ENCODE results near the gene DLL4.

The DLL4 gene

GRCh38 chr15:40894681-40895448 is 34.3 kb upstream of the DLL4 start:
- Histone ChIP-seq H3K27me3 (ENCODE audit: control insufficient read depth in 1 of 2, insufficient read depth in 2 of 2, low read length in 2 of 2) (no peaks in the 10 kb centered on the region), H3K9me3 (ENCODE audit: control insufficient read depth in 2 of 2, low read length in 2 of 2) (no peaks in the 10 kb centered on the region), H3K36me3 (ENCODE audit: control insufficient read depth in 2 of 2, insufficient read depth in 2 of 2, low read length in 2 of 2) (peaks cover 16 to 17% of the 10 kb centered on the region in 2 donors), H3K4me1 (ENCODE audit: control insufficient read depth, insufficient read depth, low read length) (peaks cover 20% of the 10 kb centered on the region), H3K27ac (ENCODE audit: low read length) (peak overlapping the region; percentile 86), H3K4me3 (ENCODE audit: low read length in 2 of 2) (peak overlapping the region; percentile 91 to 95), H3K9ac (ENCODE audit: low read length in 2 of 2) (peak overlapping the region; percentile 88 to 93)

- Histone ChIP-seq H3K9ac (ENCODE audit: low read length in 2 of 2) (no peak overlapping the region), H3K36me3 (ENCODE audit: control insufficient read depth in 2 of 2, insufficient read depth in 2 of 2, low read length in 2 of 2) (peaks cover 34 to 48% of the 10 kb centered on the region in 2 donors), H3K9me3 (ENCODE audit: control insufficient read depth in 2 of 2, low read length in 2 of 2) (no peaks in the 10 kb centered on the region), H3K4me1 (ENCODE audit: control insufficient read depth, insufficient read depth, low read length) (peaks cover 19% of the 10 kb centered on the region), H3K27ac (ENCODE audit: low read length) (no peak overlapping the region), H3K4me3 (ENCODE audit: low read length in 2 of 2) (no peak overlapping the region), H3K27me3 (ENCODE audit: control insufficient read depth in 1 of 2, insufficient read depth in 2 of 2, low read length in 2 of 2) (no peaks in the 10 kb centered on the region)
Measured at GRCh38 chr15:40899536-40900207, 29.5 kb upstream of the DLL4 start.

GRCh38 chr15:40900256-40901052 is 28.7 kb upstream of the DLL4 start:
- H3K4me1 ChIP-seq (ENCODE audit: control insufficient read depth, insufficient read depth, low read length): peaks cover 13% of the 10 kb centered on the region
- H3K9ac ChIP-seq (ENCODE audit: low read length in 2 of 2): no peak overlapping the region
- no peaks in the 10 kb centered on the region for H3K27me3 ChIP-seq (ENCODE audit: control insufficient read depth in 1 of 2, insufficient read depth in 2 of 2, low read length in 2 of 2)
- no peak overlapping the region for H3K27ac ChIP-seq (ENCODE audit: low read length)
- no peak overlapping the region for H3K4me3 ChIP-seq (ENCODE audit: low read length in 2 of 2)
- H3K36me3 ChIP-seq (ENCODE audit: control insufficient read depth in 2 of 2, insufficient read depth in 2 of 2, low read length in 2 of 2): peaks cover 34 to 49% of the 10 kb centered on the region in 2 donors
- H3K9me3 ChIP-seq (ENCODE audit: control insufficient read depth in 2 of 2, low read length in 2 of 2): no peaks in the 10 kb centered on the region

- Histone ChIP-seq H3K9me3 (ENCODE audit: control insufficient read depth in 2 of 2, low read length in 2 of 2) (no peaks in the 10 kb centered on the region), H3K36me3 (ENCODE audit: control insufficient read depth in 2 of 2, insufficient read depth in 2 of 2, low read length in 2 of 2) (peaks cover 32 to 46% of the 10 kb centered on the region in 2 donors), H3K4me1 (ENCODE audit: control insufficient read depth, insufficient read depth, low read length) (peaks cover 14% of the 10 kb centered on the region), H3K27ac (ENCODE audit: low read length) (no peak overlapping the region), H3K27me3 (ENCODE audit: control insufficient read depth in 1 of 2, insufficient read depth in 2 of 2, low read length in 2 of 2) (no peaks in the 10 kb centered on the region), H3K4me3 (ENCODE audit: low read length in 2 of 2) (no peak overlapping the region), H3K9ac (ENCODE audit: low read length in 2 of 2) (no peak overlapping the region)
Measured at GRCh38 chr15:40901053-40901443, 28.1 kb upstream of the DLL4 start.

- no peak overlapping the region for H3K4me3 ChIP-seq (ENCODE audit: low read length in 2 of 2)
- H3K9ac ChIP-seq (ENCODE audit: low read length in 2 of 2): no peak overlapping the region
- H3K27ac ChIP-seq (ENCODE audit: low read length): no peak overlapping the region
- H3K4me1 ChIP-seq (ENCODE audit: control insufficient read depth, insufficient read depth, low read length): peaks cover 27% of the 10 kb centered on the region
- H3K27me3 ChIP-seq (ENCODE audit: control insufficient read depth in 1 of 2, insufficient read depth in 2 of 2, low read length in 2 of 2): no peaks in the 10 kb centered on the region
- peaks cover 30 to 46% of the 10 kb centered on the region in 2 donors for H3K36me3 ChIP-seq (ENCODE audit: control insufficient read depth in 2 of 2, insufficient read depth in 2 of 2, low read length in 2 of 2)
- H3K9me3 ChIP-seq (ENCODE audit: control insufficient read depth in 2 of 2, low read length in 2 of 2): no peaks in the 10 kb centered on the region
Measured at GRCh38 chr15:40902605-40903561, 26.3 kb upstream of the DLL4 start.

- Histone ChIP-seq H3K4me1 (ENCODE audit: control insufficient read depth, insufficient read depth, low read length) (peaks cover 27% of the 10 kb centered on the region), H3K9me3 (ENCODE audit: control insufficient read depth in 2 of 2, low read length in 2 of 2) (no peaks in the 10 kb centered on the region), H3K27me3 (ENCODE audit: control insufficient read depth in 1 of 2, insufficient read depth in 2 of 2, low read length in 2 of 2) (no peaks in the 10 kb centered on the region), H3K27ac (ENCODE audit: low read length) (no peak overlapping the region), H3K4me3 (ENCODE audit: low read length in 2 of 2) (no peak overlapping the region), H3K9ac (ENCODE audit: low read length in 2 of 2) (no peak overlapping the region), H3K36me3 (ENCODE audit: control insufficient read depth in 2 of 2, insufficient read depth in 2 of 2, low read length in 2 of 2) (peaks cover 19 to 34% of the 10 kb centered on the region in 2 donors)
Measured at GRCh38 chr15:40904552-40905201, 24.5 kb upstream of the DLL4 start.

- H3K36me3 ChIP-seq (ENCODE audit: control insufficient read depth in 2 of 2, insufficient read depth in 2 of 2, low read length in 2 of 2): peaks cover 6 to 19% of the 10 kb centered on the region in 2 donors
- peak overlapping the region; percentile 56 to 72 for H3K4me3 ChIP-seq (ENCODE audit: low read length in 2 of 2)
- H3K4me1 ChIP-seq (ENCODE audit: control insufficient read depth, insufficient read depth, low read length): peaks cover 23% of the 10 kb centered on the region
- H3K9ac ChIP-seq (ENCODE audit: low read length in 2 of 2): peak overlapping the region; percentile 70 to 72
- no peaks in the 10 kb centered on the region for H3K9me3 ChIP-seq (ENCODE audit: control insufficient read depth in 2 of 2, low read length in 2 of 2)
- H3K27ac ChIP-seq (ENCODE audit: low read length): peak overlapping the region; percentile 85
- no peaks in the 10 kb centered on the region for H3K27me3 ChIP-seq (ENCODE audit: control insufficient read depth in 1 of 2, insufficient read depth in 2 of 2, low read length in 2 of 2)
Measured at GRCh38 chr15:40906091-40906990, 22.8 kb upstream of the DLL4 start.

- peaks cover 23% of the 10 kb centered on the region for H3K4me1 ChIP-seq (ENCODE audit: control insufficient read depth, insufficient read depth, low read length)
- no peaks in the 10 kb centered on the region for H3K27me3 ChIP-seq (ENCODE audit: control insufficient read depth in 1 of 2, insufficient read depth in 2 of 2, low read length in 2 of 2)
- peak overlapping the region; percentile 70 to 72 for H3K9ac ChIP-seq (ENCODE audit: low read length in 2 of 2)
- H3K4me3 ChIP-seq (ENCODE audit: low read length in 2 of 2): peak overlapping the region; percentile 56 to 72
- H3K36me3 ChIP-seq (ENCODE audit: control insufficient read depth in 2 of 2, insufficient read depth in 2 of 2, low read length in 2 of 2): peaks cover 6 to 19% of the 10 kb centered on the region in 2 donors
- H3K9me3 ChIP-seq (ENCODE audit: control insufficient read depth in 2 of 2, low read length in 2 of 2): no peaks in the 10 kb centered on the region
- peak overlapping the region; percentile 85 for H3K27ac ChIP-seq (ENCODE audit: low read length)
Measured at GRCh38 chr15:40906991-40907802, 21.9 kb upstream of the DLL4 start.

Measured in stomach smooth muscle (tissue), 2 donors.